ENCODE data around the gene GID8.

GID8 gene

GRCh38 chr20:62946918-62947317 lies 9.0 kb downstream of the GID8 start:
- Histone ChIP-seq H3K4me3 (ENCODE audit: low read depth, low read length) (no peak overlapping the region), H3K9me3 (ENCODE audit: control insufficient read depth, insufficient read depth, low read depth, low read length) (no peaks in the 10 kb centered on the region), H3K27ac (ENCODE audit: low read depth, low read length) (no peak overlapping the region), H3K36me3 (ENCODE audit: control insufficient read depth, insufficient read depth, low read length) (peaks cover 95% of the 10 kb centered on the region), H3K27me3 (ENCODE audit: control insufficient read depth, insufficient read depth, low read length) (no peaks in the 10 kb centered on the region), H3K4me1 (ENCODE audit: control insufficient read depth, insufficient read depth, low read length) (no peaks in the 10 kb centered on the region), H3K9ac (ENCODE audit: low read length) (no peak overlapping the region)

DNA sequence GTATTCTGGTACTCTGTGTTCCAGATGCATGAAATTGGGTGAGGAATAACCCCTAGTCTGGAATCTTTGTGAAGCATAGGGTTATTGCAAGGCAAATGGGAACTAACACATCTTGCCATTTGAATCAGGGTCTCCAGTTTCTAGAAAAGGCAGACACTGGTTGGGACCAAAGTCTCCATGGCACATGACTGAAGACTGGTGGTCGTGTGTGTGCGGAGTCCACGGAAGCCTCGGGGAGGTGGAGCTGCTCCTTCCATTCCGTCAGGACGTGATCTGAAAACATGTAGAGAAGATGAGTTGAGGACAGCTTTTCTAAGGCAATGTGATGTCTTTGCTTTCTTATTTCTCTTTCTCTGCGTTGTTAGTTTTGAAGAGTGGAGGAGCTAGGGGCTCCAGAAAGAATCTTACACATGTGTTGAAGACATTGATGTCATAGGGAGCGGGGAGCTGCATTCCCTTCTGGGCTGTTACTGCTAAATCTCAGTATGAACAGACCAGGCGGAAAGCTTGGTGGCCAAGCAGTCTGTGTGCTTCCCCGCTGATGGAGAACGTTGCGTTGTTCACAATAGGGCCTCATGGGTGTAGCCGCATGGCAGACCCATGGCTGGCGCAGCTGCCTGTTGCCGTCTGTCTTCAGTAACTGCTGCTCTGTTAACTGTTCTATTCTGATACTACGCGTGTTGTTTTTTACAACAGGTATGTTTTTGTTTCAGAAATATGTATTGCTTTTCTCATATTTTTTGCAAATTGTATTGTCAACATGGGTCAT lies 9.8 kb downstream of the GID8 start:
- no peak overlapping the region for H3K4me3 ChIP-seq (ENCODE audit: low read depth, low read length)
- H3K9ac ChIP-seq (ENCODE audit: low read length) = no peak overlapping the region
- H3K4me1 ChIP-seq (ENCODE audit: control insufficient read depth, insufficient read depth, low read length) = peaks cover 4% of the 10 kb centered on the region; the same call in 1 of the 2 replicates
- no peaks in the 10 kb centered on the region for H3K9me3 ChIP-seq (ENCODE audit: control insufficient read depth, insufficient read depth, low read depth, low read length)
- peaks cover 87% of the 10 kb centered on the region for H3K36me3 ChIP-seq (ENCODE audit: control insufficient read depth, insufficient read depth, low read length)
- H3K27me3 ChIP-seq (ENCODE audit: control insufficient read depth, insufficient read depth, low read length) = no peaks in the 10 kb centered on the region
- no peak overlapping the region for H3K27ac ChIP-seq (ENCODE audit: low read depth, low read length)

- H3K9me3 ChIP-seq (ENCODE audit: control insufficient read depth, insufficient read depth, low read depth, low read length) = no peaks in the 10 kb centered on the region
- peaks cover 16% of the 10 kb centered on the region for H3K4me1 ChIP-seq (ENCODE audit: control insufficient read depth, insufficient read depth, low read length)
- H3K27me3 ChIP-seq (ENCODE audit: control insufficient read depth, insufficient read depth, low read length) = no peaks in the 10 kb centered on the region
- H3K27ac ChIP-seq (ENCODE audit: low read depth, low read length) = no peak overlapping the region
- H3K36me3 ChIP-seq (ENCODE audit: control insufficient read depth, insufficient read depth, low read length) = peaks cover 71% of the 10 kb centered on the region
- H3K4me3 ChIP-seq (ENCODE audit: low read depth, low read length) = no peak overlapping the region
- H3K9ac ChIP-seq (ENCODE audit: low read length) = no peak overlapping the region
Measured at GRCh38 chr20:62949153-62949821, 11.3 kb downstream of the GID8 start.

- peaks cover 20% of the 10 kb centered on the region for H3K4me1 ChIP-seq (ENCODE audit: control insufficient read depth, insufficient read depth, low read length)
- no peak overlapping the region for H3K4me3 ChIP-seq (ENCODE audit: low read depth, low read length)
- no peaks in the 10 kb centered on the region for H3K27me3 ChIP-seq (ENCODE audit: control insufficient read depth, insufficient read depth, low read length)
- no peaks in the 10 kb centered on the region for H3K9me3 ChIP-seq (ENCODE audit: control insufficient read depth, insufficient read depth, low read depth, low read length)
- peaks cover 64% of the 10 kb centered on the region for H3K36me3 ChIP-seq (ENCODE audit: control insufficient read depth, insufficient read depth, low read length)
- no peak overlapping the region for H3K27ac ChIP-seq (ENCODE audit: low read depth, low read length)
- H3K9ac ChIP-seq (ENCODE audit: low read length) = no peak overlapping the region
Measured at GRCh38 chr20:62949962-62950361, 12.0 kb downstream of the GID8 start.

DNA sequence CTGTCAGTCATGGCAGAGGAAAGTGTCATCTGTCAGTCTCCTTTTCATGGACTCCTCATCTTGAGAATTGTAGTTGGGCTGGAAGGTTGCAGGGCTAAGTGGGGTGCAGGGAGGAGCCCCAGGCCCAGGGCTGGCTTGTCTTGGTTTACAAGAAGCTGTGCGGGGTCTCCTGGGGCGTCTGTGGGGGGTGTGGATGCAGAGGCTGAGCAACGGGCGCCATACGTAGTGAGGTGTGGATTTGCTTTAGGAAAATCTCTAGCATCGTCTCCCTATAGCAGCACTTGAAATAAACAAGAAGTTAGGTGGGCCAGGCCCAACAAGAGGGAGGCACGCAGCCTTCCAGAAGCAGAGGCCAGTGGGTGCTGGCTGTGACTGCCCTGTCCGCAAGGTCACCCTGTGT lies 12.8 kb downstream of the GID8 start:
- Histone ChIP-seq H3K27me3 (ENCODE audit: control insufficient read depth, insufficient read depth, low read length) (no peaks in the 10 kb centered on the region), H3K9me3 (ENCODE audit: control insufficient read depth, insufficient read depth, low read depth, low read length) (no peaks in the 10 kb centered on the region), H3K4me1 (ENCODE audit: control insufficient read depth, insufficient read depth, low read length) (peaks cover 24% of the 10 kb centered on the region), H3K9ac (ENCODE audit: low read length) (no peak overlapping the region), H3K4me3 (ENCODE audit: low read depth, low read length) (no peak overlapping the region), H3K27ac (ENCODE audit: low read depth, low read length) (no peak overlapping the region), H3K36me3 (ENCODE audit: control insufficient read depth, insufficient read depth, low read length) (peaks cover 56% of the 10 kb centered on the region)

- Histone ChIP-seq H3K4me1 (ENCODE audit: control insufficient read depth, insufficient read depth, low read length) (peaks cover 29% of the 10 kb centered on the region), H3K36me3 (ENCODE audit: control insufficient read depth, insufficient read depth, low read length) (peaks cover 51% of the 10 kb centered on the region), H3K9me3 (ENCODE audit: control insufficient read depth, insufficient read depth, low read depth, low read length) (no peaks in the 10 kb centered on the region), H3K9ac (ENCODE audit: low read length) (no peak overlapping the region), H3K27ac (ENCODE audit: low read depth, low read length) (no peak overlapping the region), H3K27me3 (ENCODE audit: control insufficient read depth, insufficient read depth, low read length) (no peaks in the 10 kb centered on the region), H3K4me3 (ENCODE audit: low read depth, low read length) (no peak overlapping the region)
Measured at GRCh38 chr20:62951143-62951895, 13.4 kb downstream of the GID8 start.

- Histone ChIP-seq H3K4me3 (ENCODE audit: low read depth, low read length) (peak overlapping the region; percentile 57), H3K27ac (ENCODE audit: low read depth, low read length) (no peak overlapping the region; the same call in 1 of the 2 replicates)
Measured at GRCh38 chr20:62951896-62952372, 14.0 kb downstream of the GID8 start.

GRCh38 chr20:62952373-62952967 lies 14.5 kb downstream of the GID8 start, which contains the start of gene SLC17A9:
TSS of gene SLC17A9 (plus strand) at chr20:62952709. CDS start at chr20:62952831, 122 bp downstream.
- peak within 1 kb of the TSS; percentile 57 for H3K4me3 ChIP-seq (ENCODE audit: low read depth, low read length)
- no peaks in the 10 kb centered on the region for H3K27me3 ChIP-seq (ENCODE audit: control insufficient read depth, insufficient read depth, low read length)
- H3K27ac ChIP-seq (ENCODE audit: low read depth, low read length) = no peak within 1 kb of the TSS; the same call in 1 of the 2 replicates
- peaks cover 29% of the 10 kb centered on the region for H3K4me1 ChIP-seq (ENCODE audit: control insufficient read depth, insufficient read depth, low read length)
- peak within 1 kb of the TSS; percentile 39 for H3K9ac ChIP-seq (ENCODE audit: low read length)
- no peaks in the 10 kb centered on the region for H3K9me3 ChIP-seq (ENCODE audit: control insufficient read depth, insufficient read depth, low read depth, low read length)
- peaks cover 43% of the 10 kb centered on the region for H3K36me3 ChIP-seq (ENCODE audit: control insufficient read depth, insufficient read depth, low read length)

More at GRCh38 chr20:62951896-62952372, 14.0 kb downstream of the GID8 start:
- Histone ChIP-seq H3K27me3 (ENCODE audit: control insufficient read depth, insufficient read depth, low read length) (no peaks in the 10 kb centered on the region), H3K4me1 (ENCODE audit: control insufficient read depth, insufficient read depth, low read length) (peaks cover 29% of the 10 kb centered on the region), H3K36me3 (ENCODE audit: control insufficient read depth, insufficient read depth, low read length) (peaks cover 44% of the 10 kb centered on the region), H3K9me3 (ENCODE audit: control insufficient read depth, insufficient read depth, low read depth, low read length) (no peaks in the 10 kb centered on the region), H3K9ac (ENCODE audit: low read length) (peak overlapping the region; percentile 30)

- Histone ChIP-seq H3K9ac (ENCODE audit: low read length) (peak overlapping the region; percentile 39), H3K4me3 (ENCODE audit: low read depth, low read length) (peak overlapping the region; percentile 57), H3K27me3 (ENCODE audit: control insufficient read depth, insufficient read depth, low read length) (no peaks in the 10 kb centered on the region), H3K36me3 (ENCODE audit: control insufficient read depth, insufficient read depth, low read length) (peaks cover 42% of the 10 kb centered on the region), H3K27ac (ENCODE audit: low read depth, low read length) (no peak overlapping the region), H3K4me1 (ENCODE audit: control insufficient read depth, insufficient read depth, low read length) (peaks cover 29% of the 10 kb centered on the region), H3K9me3 (ENCODE audit: control insufficient read depth, insufficient read depth, low read depth, low read length) (no peaks in the 10 kb centered on the region)
Measured at GRCh38 chr20:62952968-62953838, 15.3 kb downstream of the GID8 start.

All from HUES6 (cell line).